K562 (cell line): ENCODE results near the gene LENEP. TPM values are rescaled to one million over a fixed set of nuclear protein-coding genes. Genes with fewer than 3 reads are reported as not detected.

Experiments
- ARID4B ChIP-seq: sonication (generic); formaldehyde crosslinking; IDR thresholded peaks from 2 replicates; pipeline ENCODE4 v1.8.0; 2022; ENCODE audit warnings: mild to moderate bottlenecking, missing genetic modification reagents
- ARNT ChIP-seq, 2 experiments: fragments of 450-650 bp; IDR thresholded peaks; 2 replicates each; pipeline ENCODE4 v1.6.1; 2016; ENCODE audit warnings: mild to moderate bottlenecking in 1 of 2
- BCL6 ChIP-seq: fragments of 250-450 bp; sonication (Bioruptor Pico); IDR thresholded peaks from 2 replicates; pipeline ENCODE4 v1.4.0; 2020
- COPS2 ChIP-seq: fragments of 450-650 bp; conservative IDR thresholded peaks from 2 replicates; pipeline ENCODE4 v1.6.1; 2016; ENCODE audit warnings: mild to moderate bottlenecking, moderate library complexity
- ETS1 ChIP-seq: conservative IDR thresholded peaks from 2 replicates; pipeline ENCODE4 v1.6.1; 2011; ENCODE audit warnings: low read depth, mild to moderate bottlenecking, low read length; ENCODE audit not compliant: control insufficient read depth
- EWSR1 ChIP-seq: fragments of 450-650 bp; IDR thresholded peaks from 2 replicates; pipeline ENCODE4 v1.6.1; 2018; ENCODE audit warnings: borderline replicate concordance, mild to moderate bottlenecking, low read depth, moderate library complexity; ENCODE audit not compliant: partially characterized antibody
- GABPA ChIP-seq: fragments of 200-800 bp; sonication (Bioruptor generic); conservative IDR thresholded peaks from 2 replicates; pipeline ENCODE4 v1.6.1; 2016; ENCODE audit warnings: low read depth, missing genetic modification characterization, missing compliant biosample characterization
- HNRNPK ChIP-seq: fragments of 200-400 bp; formaldehyde crosslinking; IDR thresholded peaks from one replicate; pipeline ENCODE4 v1.6.1; 2018; ENCODE audit warnings: mild to moderate bottlenecking, low read depth, low read length; ENCODE audit not compliant: poor library complexity, severe bottlenecking
- KAT8 ChIP-seq: fragments of 450-650 bp; IDR thresholded peaks from 2 replicates; pipeline ENCODE4 v1.6.1; 2016; ENCODE audit warnings: low read depth, mild to moderate bottlenecking
- L3MBTL2 ChIP-seq: fragments of 450-650 bp; IDR thresholded peaks from 2 replicates; pipeline ENCODE4 v1.6.1; 2016; ENCODE audit warnings: mild to moderate bottlenecking, moderate library complexity
- NR1H2 ChIP-seq: sonication (generic); formaldehyde crosslinking; IDR thresholded peaks from 2 replicates; pipeline ENCODE4 v1.4.0; 2020; ENCODE audit warnings: mild to moderate bottlenecking, missing genetic modification reagents
- NR2C1 ChIP-seq, 2 experiments: fragments of 450-650 bp; IDR thresholded peaks; 2 replicates each; pipeline ENCODE4 v1.6.1; 2017; ENCODE audit warnings: mild to moderate bottlenecking in 2 of 2, antibody characterized with exemption in 1 of 2, inconsistent platforms in 1 of 2, missing compliant biosample characterization in 1 of 2, missing genetic modification characterization in 1 of 2
- NR3C1 ChIP-seq: sonication (generic); formaldehyde crosslinking; IDR thresholded peaks from 2 replicates; pipeline ENCODE4 v1.8.1; 2022; ENCODE audit warnings: missing genetic modification reagents
- POLR3A ChIP-seq: IDR thresholded peaks from 2 replicates; pipeline ENCODE4 v1.6.1; 2011; ENCODE audit warnings: borderline replicate concordance, mild to moderate bottlenecking, moderate library complexity; ENCODE audit not compliant: insufficient read length, insufficient read depth; ENCODE audit errors: extremely low read depth
- RBM39 ChIP-seq: fragments of 200-400 bp; formaldehyde crosslinking; optimal IDR thresholded peaks from 2 replicates; pipeline ENCODE3; 2018; ENCODE audit warnings: low read depth, low read length
- SMC3 ChIP-seq: conservative IDR thresholded peaks from 2 replicates; pipeline ENCODE4 v1.6.1; 2011; ENCODE audit warnings: low read depth, low read length, improper control_type of control experiment; ENCODE audit not compliant: insufficient read depth
- THRA ChIP-seq: fragments of 450-650 bp; IDR thresholded peaks from 2 replicates; pipeline ENCODE4 v1.6.1; 2017; ENCODE audit warnings: mild to moderate bottlenecking, moderate library complexity
- U2AF1 ChIP-seq: fragments of 200-400 bp; formaldehyde crosslinking; optimal IDR thresholded peaks from 2 replicates; pipeline ENCODE3; 2017; ENCODE audit warnings: mild to moderate bottlenecking, low read depth, low read length, moderate library complexity
- XRCC4 ChIP-seq: IDR thresholded peaks from one replicate; pipeline ENCODE4 v1.6.1; 2011; ENCODE audit not compliant: insufficient read depth, insufficient read length; ENCODE audit errors: extremely low read depth
- ZNF274 ChIP-seq: IDR thresholded peaks from 2 replicates; pipeline ENCODE4 v1.6.1; 2011; ENCODE audit warnings: low read depth, mild to moderate bottlenecking, low read length, moderate library complexity, borderline replicate concordance
- ZNF780A ChIP-seq: fragments of 250-450 bp; sonication (Bioruptor Pico); IDR thresholded peaks from 2 replicates; pipeline ENCODE4 v1.5.0; 2021; ENCODE audit warnings: mild to moderate bottlenecking
- polyA plus RNA-seq, 8 experiments: library from polyadenylated mRNA; depleted of rRNA in 4 of 8; stranded (reverse) in 5 of 8; unstranded in 3 of 8; fragments of >200 nt; fragmentation: Nextera tagmentation in 2 of 8; fragmentation: Illumina TruSeq in 1 of 8; extraction: Ambion mirVana in 2 of 8; extraction: Trizol in 1 of 8; gene quantifications; 2 replicates each; pipeline versions ENCODE4 v1.2.1 to v1.2.3, GENCODE V29; 2011 to 2014; ENCODE audit warnings: inconsistent platforms in 1 of 8, missing spikeins in 1 of 8
- total RNA-seq, 7 experiments: library from RNA; depleted of rRNA in 6 of 7; stranded (reverse); fragments of >200 nt in 6 of 7; fragmentation: Illumina TruSeq in 2 of 7; extraction: Trizol in 2 of 7; gene quantifications; 2 replicates each; pipeline versions ENCODE4 v1.2.1 to v1.2.3, GENCODE V29; 2011 to 2021; ENCODE audit warnings: low replicate concordance in 1 of 7

Gene LENEP
- total and polyA plus RNA-seq, 9 of the 15 experiments (the other 6 are each of a cell fraction or from before 2014, with no cell fraction given) = 0.23 to 0.87 (median 0.67) TPM; not detected in 5

GRCh38 chr1:155000726-155001424 is 7.5 kb downstream of the LENEP start (continued):
- TF ChIP-seq ARID4B (CRISPR knock-in tag) = peak; percentile 83
- no peak for TF ChIP-seq KAT8
- peak; percentile 97 for TF ChIP-seq THRA
- no peak for TF ChIP-seq NR3C1
- TF ChIP-seq XRCC4 = no peak
- no peak for TF ChIP-seq POLR3A
- peak; percentile 47 for TF ChIP-seq U2AF1
- TF ChIP-seq NR2C1 (IDR thresholded peaks at IDR 0.05) = peak; percentile 75
- peak; percentile 69 for TF ChIP-seq NR2C1 (tag; IDR thresholded peaks at IDR 0.05)
- TF ChIP-seq COPS2 = no peak
- peak; percentile 92 for TF ChIP-seq L3MBTL2
- no peak for TF ChIP-seq EWSR1
- TF ChIP-seq ZNF780A = no peak
- peak; percentile 13; the same call in 1 of the 2 replicates for TF ChIP-seq SMC3
- no peak for TF ChIP-seq ZNF274
- no peak for TF ChIP-seq BCL6
- TF ChIP-seq RBM39 = peak; percentile 91
- TF ChIP-seq GABPA (tag) = peak; percentile 30; the same call in 1 of the 2 replicates
- peak; percentile 72 to 85 for TF ChIP-seq ARNT (IDR thresholded peaks at IDR 0.05)
- TF ChIP-seq ETS1 = peak; percentile 18; the same call in 1 of the 2 replicates
- TF ChIP-seq HNRNPK = no peak
- TF ChIP-seq NR1H2 (CRISPR knock-in tag) = no peak
